Measurements from ENCODE around the gene PAK2. TPM values are rescaled to one million over a fixed set of nuclear protein-coding genes. Genes with fewer than 3 reads are reported as not detected.

Gene PAK2
- total RNA-seq, 1 donor from 2014 or later, result 41.3 TPM

GRCh38 chr3:196706327-196706726, 33.3 kb upstream of the PAK2 start:
- TF ChIP-seq CTCF (IDR thresholded peaks at IDR 0.05) (no peak), POLR2A (IDR thresholded peaks at IDR 0.05) (no peak), POLR2AphosphoS5 (IDR thresholded peaks at IDR 0.05; ENCODE audit: insufficient read depth in 1 of 2, low read depth in 1 of 2) (no peak)
- peaks cover 4% of the 10 kb centered on the region for H3K4me1 ChIP-seq
- DNase-seq (ENCODE audit: extremely low spot score in 2 of 2), result no peak
- H3K9me3 ChIP-seq, result no peaks in the 10 kb centered on the region
- no peak overlapping the region for H3K27ac ChIP-seq
- no peak overlapping the region for H3K4me3 ChIP-seq
- no peaks in the 10 kb centered on the region for H3K36me3 ChIP-seq
- intact Hi-C loops (cut with DNase I), result no loop called here
- H3K27me3 ChIP-seq, result no peaks in the 10 kb centered on the region

- no peaks in the 10 kb centered on the region for H3K36me3 ChIP-seq
- H3K27me3 ChIP-seq, result no peaks in the 10 kb centered on the region
- H3K4me1 ChIP-seq, result peaks cover 8% of the 10 kb centered on the region
- TF ChIP-seq CTCF (IDR thresholded peaks at IDR 0.05) (no peak), POLR2A (IDR thresholded peaks at IDR 0.05) (no peak), POLR2AphosphoS5 (IDR thresholded peaks at IDR 0.05; ENCODE audit: insufficient read depth in 1 of 2, low read depth in 1 of 2) (no peak)
- H3K27ac ChIP-seq, result no peak overlapping the region
- no peaks in the 10 kb centered on the region for H3K9me3 ChIP-seq
- intact Hi-C loops (cut with DNase I), result no loop called here
- DNase-seq (ENCODE audit: extremely low spot score in 2 of 2), result no peak
- H3K4me3 ChIP-seq, result no peak overlapping the region
These were observed 32.9 kb upstream of the PAK2 start for GRCh38 chr3:196706731-196707130.

- TF ChIP-seq POLR2AphosphoS5 (IDR thresholded peaks at IDR 0.05; ENCODE audit: insufficient read depth in 1 of 2, low read depth in 1 of 2), result no peak
- TF ChIP-seq POLR2A (IDR thresholded peaks at IDR 0.05), result no peak
- no peak for TF ChIP-seq CTCF (IDR thresholded peaks at IDR 0.05)
- Histone ChIP-seq H3K27me3 (no peaks in the 10 kb centered on the region), H3K4me3 (no peak overlapping the region), H3K36me3 (no peaks in the 10 kb centered on the region), H3K9me3 (no peaks in the 10 kb centered on the region), H3K27ac (no peak overlapping the region), H3K4me1 (peaks cover 9% of the 10 kb centered on the region)
- DNase-seq (ENCODE audit: extremely low spot score in 2 of 2), result no peak
- intact Hi-C loops (cut with DNase I), result no loop called here
These were observed 32.1 kb upstream of the PAK2 start for GRCh38 chr3:196707566-196707965.

GRCh38 chr3:196708467-196708866, 31.2 kb upstream of the PAK2 start:
- DNase-seq (ENCODE audit: extremely low spot score in 2 of 2), result no peak
- Histone ChIP-seq H3K27me3 (no peaks in the 10 kb centered on the region), H3K27ac (no peak overlapping the region), H3K4me1 (peaks cover 17% of the 10 kb centered on the region), H3K4me3 (no peak overlapping the region), H3K36me3 (no peaks in the 10 kb centered on the region), H3K9me3 (no peaks in the 10 kb centered on the region)
- TF ChIP-seq CTCF (IDR thresholded peaks at IDR 0.05) (no peak), POLR2A (IDR thresholded peaks at IDR 0.05) (no peak), POLR2AphosphoS5 (IDR thresholded peaks at IDR 0.05; ENCODE audit: insufficient read depth in 1 of 2, low read depth in 1 of 2) (no peak)
- intact Hi-C loops (cut with DNase I), result no loop called here

- intact Hi-C loops (cut with DNase I), result no loop called here
- Histone ChIP-seq H3K36me3 (no peaks in the 10 kb centered on the region), H3K9me3 (no peaks in the 10 kb centered on the region), H3K27me3 (no peaks in the 10 kb centered on the region), H3K4me1 (peaks cover 27% of the 10 kb centered on the region), H3K4me3 (peak within 1 kb of the TSS; percentile 75 to 80), H3K27ac (peak within 1 kb of the TSS; percentile 88)
- TF ChIP-seq POLR2A (IDR thresholded peaks at IDR 0.05), result peak in 1 of 2 donors; percentile 82
- peak in 1 of 2 donors; percentile 65 for TF ChIP-seq POLR2AphosphoS5 (IDR thresholded peaks at IDR 0.05; ENCODE audit: insufficient read depth in 1 of 2, low read depth in 1 of 2)
- peak in 2 of 3 experiments; percentile 7 to 27 for TF ChIP-seq CTCF (IDR thresholded peaks at IDR 0.05)
- peak in 1 of 2 donors; percentile 88 for DNase-seq (ENCODE audit: extremely low spot score in 2 of 2)
These were observed 27.7 kb upstream of the PAK2 start, which contains the start of the genes CEP19 and PIGX for GRCh38 chr3:196711838-196712513. CEP19 (minus strand) TSS chr3:196712250; CDS start chr3:196708657, 3,593 bp downstream. PIGX (plus strand) TSS chr3:196712377.

Measured in vagina (tissue), 2 donors.